ENCODE measurements around the gene RXFP1.

- TF ChIP-seq EZH2 (IDR thresholded peaks at IDR 0.05; ENCODE audit: insufficient read depth, poor library complexity, severe bottlenecking): no peak
- TF ChIP-seq EZH2phosphoT487 (IDR thresholded peaks at IDR 0.05; ENCODE audit: insufficient read depth, low read depth): no peak
Observed at GRCh38 chr4:158590824-158591223, 69.1 kb downstream of the RXFP1 start.
